Measurements from ENCODE around the gene CEMIP. TPM values are rescaled to one million over a fixed set of nuclear protein-coding genes. Genes with fewer than 3 reads are reported as not detected.

CEMIP gene
- total and polyA plus RNA-seq, 2 of the 13 experiments (the other 11 are each of a cell fraction or from before 2014, with no cell fraction given): 4.3 to 28.5 TPM

DNA sequence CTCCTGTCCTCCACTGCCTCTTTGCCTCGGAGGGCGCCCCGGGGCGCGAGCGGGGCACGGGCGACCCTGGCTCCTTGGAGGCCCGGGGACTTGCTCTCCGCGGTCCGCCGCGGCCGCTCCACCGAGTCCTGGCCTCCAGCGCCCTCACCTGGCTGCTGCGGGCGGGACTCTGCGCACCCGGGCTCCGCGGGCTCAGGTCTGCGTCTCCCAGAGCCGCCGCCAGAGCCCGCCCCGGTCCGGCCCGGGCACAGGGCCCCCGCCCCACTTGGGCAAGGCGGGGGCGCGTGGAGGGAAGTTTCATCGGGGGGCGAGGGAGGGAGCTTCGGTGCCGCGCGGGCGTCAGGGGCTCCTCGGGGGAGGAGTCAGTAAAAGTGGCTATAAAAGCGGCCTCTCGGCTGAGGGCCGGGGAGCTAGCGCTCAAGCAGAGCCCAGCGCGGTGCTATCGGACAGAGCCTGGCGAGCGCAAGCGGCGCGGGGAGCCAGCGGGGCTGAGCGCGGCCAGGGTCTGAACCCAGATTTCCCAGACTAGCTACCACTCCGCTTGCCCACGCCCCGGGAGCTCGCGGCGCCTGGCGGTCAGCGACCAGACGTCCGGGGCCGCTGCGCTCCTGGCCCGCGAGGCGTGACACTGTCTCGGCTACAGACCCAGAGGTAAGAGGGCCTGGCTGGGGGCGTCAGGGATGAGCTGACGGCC lies at the start of gene CEMIP (continued):
- no peak for TF ChIP-seq ZNF234 (CRISPR knock-in tag; conservative IDR thresholded peaks at IDR 0.05)
- peak; percentile 74 for TF ChIP-seq HNRNPLL (IDR thresholded peaks at IDR 0.05; ENCODE audit: low read depth, low read length, poor library complexity, severe bottlenecking)
- peak; percentile 47; the same call in 1 of the 2 replicates for TF ChIP-seq ATF7-NPFF (CRISPR knock-in tag; IDR thresholded peaks at IDR 0.05; ENCODE audit: low read depth)
- TF ChIP-seq STAG1 (CRISPR knock-in tag; IDR thresholded peaks at IDR 0.05): peak; percentile 91
- TF ChIP-seq ATF7 (IDR thresholded peaks at IDR 0.05): no peak
- no peak for TF ChIP-seq ATF7 (CRISPR knock-in tag; IDR thresholded peaks at IDR 0.05)
- TF ChIP-seq RORA (CRISPR knock-in tag; IDR thresholded peaks at IDR 0.05): no peak
- TF ChIP-seq SYNCRIP (IDR thresholded peaks at IDR 0.05; ENCODE audit: insufficient read depth, low read depth, low read length): no peak
- TF ChIP-seq ZNF747 (CRISPR knock-in tag; IDR thresholded peaks at IDR 0.05; ENCODE audit: borderline replicate concordance): no peak
- TF ChIP-seq TEAD3 (CRISPR knock-in tag; optimal IDR thresholded peaks at IDR 0.05; ENCODE audit: borderline replicate concordance): no peak
- TF ChIP-seq ZFP36L1 (CRISPR knock-in tag; IDR thresholded peaks at IDR 0.05): no peak
- TF ChIP-seq SIX4 (CRISPR knock-in tag; IDR thresholded peaks at IDR 0.05): no peak
- no peak for TF ChIP-seq NFE2L1 (CRISPR knock-in tag; IDR thresholded peaks at IDR 0.05; ENCODE audit: borderline replicate concordance)
- 0 out of 2 replicates have a peak, but pooled peaks have one; percentile 25 for TF ChIP-seq SNAPC2 (CRISPR knock-in tag; IDR thresholded peaks at IDR 0.05)
- TF ChIP-seq, protein P1, sequence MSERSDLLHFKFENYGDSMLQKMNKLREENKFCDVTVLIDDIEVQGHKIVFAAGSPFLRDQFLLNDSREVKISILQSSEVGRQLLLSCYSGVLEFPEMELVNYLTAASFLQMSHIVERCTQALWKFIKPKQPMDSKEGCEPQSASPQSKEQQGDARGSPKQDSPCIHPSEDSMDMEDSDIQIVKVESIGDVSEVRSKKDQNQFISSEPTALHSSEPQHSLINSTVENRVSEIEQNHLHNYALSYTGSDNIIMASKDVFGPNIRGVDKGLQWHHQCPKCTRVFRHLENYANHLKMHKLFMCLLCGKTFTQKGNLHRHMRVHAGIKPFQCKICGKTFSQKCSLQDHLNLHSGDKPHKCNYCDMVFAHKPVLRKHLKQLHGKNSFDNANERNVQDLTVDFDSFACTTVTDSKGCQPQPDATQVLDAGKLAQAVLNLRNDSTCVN (CRISPR knock-in tag; IDR thresholded peaks at IDR 0.05; ENCODE audit: borderline replicate concordance): no peak
- no peak for TF ChIP-seq TCF12 (IDR thresholded peaks at IDR 0.05)
- no peak for TF ChIP-seq TCF12 (CRISPR knock-in tag; IDR thresholded peaks at IDR 0.05)
- TF ChIP-seq NFE2 (CRISPR knock-in tag; IDR thresholded peaks at IDR 0.05): no peak
- peak; percentile 89 for TF ChIP-seq SRSF1 (optimal IDR thresholded peaks at IDR 0.05; ENCODE audit: low read depth, low read length)
- TF ChIP-seq, protein P2, sequence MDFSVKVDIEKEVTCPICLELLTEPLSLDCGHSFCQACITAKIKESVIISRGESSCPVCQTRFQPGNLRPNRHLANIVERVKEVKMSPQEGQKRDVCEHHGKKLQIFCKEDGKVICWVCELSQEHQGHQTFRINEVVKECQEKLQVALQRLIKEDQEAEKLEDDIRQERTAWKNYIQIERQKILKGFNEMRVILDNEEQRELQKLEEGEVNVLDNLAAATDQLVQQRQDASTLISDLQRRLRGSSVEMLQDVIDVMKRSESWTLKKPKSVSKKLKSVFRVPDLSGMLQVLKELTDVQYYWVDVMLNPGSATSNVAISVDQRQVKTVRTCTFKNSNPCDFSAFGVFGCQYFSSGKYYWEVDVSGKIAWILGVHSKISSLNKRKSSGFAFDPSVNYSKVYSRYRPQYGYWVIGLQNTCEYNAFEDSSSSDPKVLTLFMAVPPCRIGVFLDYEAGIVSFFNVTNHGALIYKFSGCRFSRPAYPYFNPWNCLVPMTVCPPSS (IDR thresholded peaks at IDR 0.05): no peak
- TF ChIP-seq ZNF281 (CRISPR knock-in tag; IDR thresholded peaks at IDR 0.05; ENCODE audit: borderline replicate concordance): no peak
- no peak for TF ChIP-seq BRD4 (CRISPR knock-in tag; IDR thresholded peaks at IDR 0.05)
- TF ChIP-seq PHF20 (CRISPR knock-in tag; IDR thresholded peaks at IDR 0.05): no peak
- TF ChIP-seq SKI (IDR thresholded peaks at IDR 0.05; ENCODE audit: partially characterized antibody): peak; percentile 36
- TF ChIP-seq ZNF333 (CRISPR knock-in tag; IDR thresholded peaks at IDR 0.05; ENCODE audit: borderline replicate concordance): no peak
- no peak for TF ChIP-seq MATR3 (CRISPR knock-in tag; IDR thresholded peaks at IDR 0.05)
- no peak for TF ChIP-seq KDM4B (CRISPR knock-in tag; IDR thresholded peaks at IDR 0.05)
- no peak for TF ChIP-seq ARNTL (CRISPR knock-in tag; IDR thresholded peaks at IDR 0.05)
